T-helper 17 cell (primary cell): ENCODE measurements around the gene ACAD10. TPM values are rescaled to one million over a fixed set of nuclear protein-coding genes. Genes with fewer than 3 reads are reported as not detected.

Source experiments
- ATAC-seq: fragments of 150-1000 bp; cut with Tn5 transposase; 2 replicates; pipeline ENCODE4 v1.10.0; 2021; ENCODE audit warnings: mild to moderate bottlenecking, moderate library complexity
- DNase-seq, 3 donors: peaks; one replicate each; pipeline versions ENCODE4 v3.0.0 to v3.0.0-alpha.2; 2020 to 2021
- H3K9me3 ChIP-seq: one replicate; pipeline ENCODE4 v1.7.0; 2013; ENCODE audit warnings: low read length, mild to moderate bottlenecking; ENCODE audit not compliant: control insufficient read depth, poor library complexity, severe bottlenecking
- H3K27ac Mint-ChIP-seq: one replicate; pipeline ENCODE4 v1.8.0; 2022; ENCODE audit warnings: mild to moderate bottlenecking, moderate library complexity, mixed read lengths
- H3K27me3 Mint-ChIP-seq: one replicate; pipeline ENCODE4 v1.8.0; 2022; ENCODE audit warnings: mixed read lengths
- H3K36me3 Mint-ChIP-seq: one replicate; pipeline ENCODE4 v1.8.0; 2022; ENCODE audit warnings: low read depth, mixed read lengths
- H3K4me1 Mint-ChIP-seq: one replicate; pipeline ENCODE4 v1.8.0; 2022; ENCODE audit warnings: mild to moderate bottlenecking, mixed read lengths
- H3K4me3 Mint-ChIP-seq: one replicate; pipeline ENCODE4 v1.8.0; 2022; ENCODE audit warnings: mild to moderate bottlenecking, moderate library complexity, mixed read lengths
- total RNA-seq, 4 donors: library from RNA in 2 of 4; stranded (reverse) in 2 of 4; gene quantifications; one replicate each; pipeline ENCODE4 v1.2.3 and lab custom pipeline; 2022 to 2026

The ACAD10 gene
- total RNA-seq, 2 donors from 2014 or later = 25.1 to 27.9 TPM

- Mint-ChIP-seq H3K27ac (no peak overlapping the region), H3K27me3 (peaks cover 11% of the 10 kb centered on the region), H3K4me1 (peaks cover 2% of the 10 kb centered on the region), H3K36me3 (no peaks in the 10 kb centered on the region), H3K4me3 (no peak overlapping the region)
- H3K9me3 ChIP-seq = no peaks in the 10 kb centered on the region
- DNase-seq = no peak
- ATAC-seq = no peak
Observed at GRCh38 chr12:111780166-111780565, 94.3 kb downstream of the ACAD10 start.

- peaks cover 6% of the 10 kb centered on the region for H3K27me3 Mint-ChIP-seq
- peaks cover 1% of the 10 kb centered on the region for H3K4me1 Mint-ChIP-seq
- DNase-seq = no peak
- H3K9me3 ChIP-seq = no peaks in the 10 kb centered on the region
- no peak overlapping the region for H3K4me3 Mint-ChIP-seq
- ATAC-seq = no peak
- H3K36me3 Mint-ChIP-seq = no peaks in the 10 kb centered on the region
- no peak overlapping the region for H3K27ac Mint-ChIP-seq
Observed at GRCh38 chr12:111780615-111781014, 94.8 kb downstream of the ACAD10 start.

GRCh38 chr12:111781085-111781658 is 95.3 kb downstream of the ACAD10 start:
- H3K27ac Mint-ChIP-seq = no peak overlapping the region
- ATAC-seq (no peak), DNase-seq (no peak)
- no peaks in the 10 kb centered on the region for H3K36me3 Mint-ChIP-seq
- no peak overlapping the region for H3K4me3 Mint-ChIP-seq
- peaks cover under 1% of the 10 kb centered on the region for H3K27me3 Mint-ChIP-seq
- H3K9me3 ChIP-seq = no peaks in the 10 kb centered on the region
- no peaks in the 10 kb centered on the region for H3K4me1 Mint-ChIP-seq

GRCh38 chr12:111783046-111783445 is 97.2 kb downstream of the ACAD10 start:
- no peaks in the 10 kb centered on the region for H3K9me3 ChIP-seq
- Mint-ChIP-seq H3K4me3 (no peak overlapping the region), H3K27ac (no peak overlapping the region), H3K36me3 (no peaks in the 10 kb centered on the region), H3K27me3 (no peaks in the 10 kb centered on the region), H3K4me1 (no peaks in the 10 kb centered on the region)
- DNase-seq (no peak), ATAC-seq (no peak)

- H3K4me1 Mint-ChIP-seq = no peaks in the 10 kb centered on the region
- DNase-seq = no peak
- no peaks in the 10 kb centered on the region for H3K36me3 Mint-ChIP-seq
- H3K27me3 Mint-ChIP-seq = no peaks in the 10 kb centered on the region
- no peak overlapping the region for H3K4me3 Mint-ChIP-seq
- no peaks in the 10 kb centered on the region for H3K9me3 ChIP-seq
- no peak for ATAC-seq
- H3K27ac Mint-ChIP-seq = no peak overlapping the region
Observed at GRCh38 chr12:111784953-111785352, 99.1 kb downstream of the ACAD10 start.

GRCh38 chr12:111785651-111786050 is 99.8 kb downstream of the ACAD10 start:
- H3K9me3 ChIP-seq = no peaks in the 10 kb centered on the region

GRCh38 chr12:111788178-111788654 is 102.4 kb downstream of the ACAD10 start:
- ATAC-seq (no peak), DNase-seq (no peak)
- H3K4me1 Mint-ChIP-seq = no peaks in the 10 kb centered on the region
- no peaks in the 10 kb centered on the region for H3K9me3 ChIP-seq
- no peaks in the 10 kb centered on the region for H3K27me3 Mint-ChIP-seq
- H3K36me3 Mint-ChIP-seq = no peaks in the 10 kb centered on the region
- H3K4me3 Mint-ChIP-seq = no peak overlapping the region
- H3K27ac Mint-ChIP-seq = no peak overlapping the region

More at GRCh38 chr12:111785651-111786050, 99.8 kb downstream of the ACAD10 start:
- Mint-ChIP-seq H3K27ac (no peak overlapping the region), H3K36me3 (no peaks in the 10 kb centered on the region), H3K4me1 (no peaks in the 10 kb centered on the region), H3K4me3 (no peak overlapping the region), H3K27me3 (no peaks in the 10 kb centered on the region)
- DNase-seq = no peak
- no peak for ATAC-seq

GRCh38 chr12:111789779-111790178 is 103.9 kb downstream of the ACAD10 start:
- H3K4me1 Mint-ChIP-seq = no peaks in the 10 kb centered on the region
- no peak overlapping the region for H3K27ac Mint-ChIP-seq
- peaks cover 2% of the 10 kb centered on the region for H3K36me3 Mint-ChIP-seq
- ATAC-seq = no peak
- no peaks in the 10 kb centered on the region for H3K27me3 Mint-ChIP-seq
- no peaks in the 10 kb centered on the region for H3K9me3 ChIP-seq
- no peak for DNase-seq
- no peak overlapping the region for H3K4me3 Mint-ChIP-seq

GRCh38 chr12:111791507-111791906 is 105.7 kb downstream of the ACAD10 start:
- no peak overlapping the region for H3K4me3 Mint-ChIP-seq
- H3K9me3 ChIP-seq = no peaks in the 10 kb centered on the region
- DNase-seq (no peak), ATAC-seq (no peak)
- no peaks in the 10 kb centered on the region for H3K27me3 Mint-ChIP-seq
- H3K4me1 Mint-ChIP-seq = no peaks in the 10 kb centered on the region
- H3K27ac Mint-ChIP-seq = no peak overlapping the region
- peaks cover 2% of the 10 kb centered on the region for H3K36me3 Mint-ChIP-seq

GRCh38 chr12:111792155-111792855 is 106.5 kb downstream of the ACAD10 start:
- ATAC-seq (no peak), DNase-seq (no peak)
- Mint-ChIP-seq H3K27me3 (no peaks in the 10 kb centered on the region), H3K27ac (no peak overlapping the region), H3K4me3 (no peak overlapping the region), H3K36me3 (peaks cover 2% of the 10 kb centered on the region), H3K4me1 (no peaks in the 10 kb centered on the region)
- H3K9me3 ChIP-seq = no peaks in the 10 kb centered on the region

GRCh38 chr12:111792856-111793235 is 107.0 kb downstream of the ACAD10 start:
- no peak overlapping the region for H3K4me3 Mint-ChIP-seq
- no peaks in the 10 kb centered on the region for H3K9me3 ChIP-seq
- H3K36me3 Mint-ChIP-seq = peaks cover 2% of the 10 kb centered on the region
- no peak for ATAC-seq
- no peak for DNase-seq
- H3K27me3 Mint-ChIP-seq = no peaks in the 10 kb centered on the region
- no peaks in the 10 kb centered on the region for H3K4me1 Mint-ChIP-seq
- H3K27ac Mint-ChIP-seq = no peak overlapping the region

GRCh38 chr12:111798182-111798581 is 112.3 kb downstream of the ACAD10 start:
- Mint-ChIP-seq H3K27ac (no peak overlapping the region), H3K27me3 (no peaks in the 10 kb centered on the region), H3K4me3 (no peak overlapping the region), H3K36me3 (peaks cover 2% of the 10 kb centered on the region), H3K4me1 (no peaks in the 10 kb centered on the region)
- ATAC-seq (no peak), DNase-seq (no peak)
- no peaks in the 10 kb centered on the region for H3K9me3 ChIP-seq

GRCh38 chr12:111799758-111800157 is 113.9 kb downstream of the ACAD10 start:
- DNase-seq (no peak), ATAC-seq (no peak)
- no peaks in the 10 kb centered on the region for H3K9me3 ChIP-seq
- Mint-ChIP-seq H3K4me1 (no peaks in the 10 kb centered on the region), H3K27ac (no peak overlapping the region), H3K27me3 (no peaks in the 10 kb centered on the region), H3K36me3 (no peaks in the 10 kb centered on the region), H3K4me3 (no peak overlapping the region)

GRCh38 chr12:111803038-111803626 is 117.3 kb downstream of the ACAD10 start:
- Mint-ChIP-seq H3K27ac (no peak overlapping the region), H3K4me1 (no peaks in the 10 kb centered on the region), H3K4me3 (no peak overlapping the region), H3K36me3 (no peaks in the 10 kb centered on the region), H3K27me3 (no peaks in the 10 kb centered on the region)
- no peak for DNase-seq
- no peaks in the 10 kb centered on the region for H3K9me3 ChIP-seq
- no peak for ATAC-seq
